Activated T-cell treated with anti-CD3 and anti-CD28 coated beads, Interleukin-2, amount 50 U/mL, for 24 hours (primary cell): ENCODE data around the gene ARHGAP29.

Source experiments
- DNase-seq: peaks from one replicate; pipeline ENCODE4 v3.0.0-alpha.2; 2020
- H3K27ac Mint-ChIP-seq: 2 replicates; pipeline ENCODE4 v1.8.0; 2020; ENCODE audit warnings: mild to moderate bottlenecking, mixed read lengths
- H3K27me3 Mint-ChIP-seq: 2 replicates; pipeline ENCODE4 v1.8.0; 2020; ENCODE audit warnings: mixed read lengths
- H3K36me3 Mint-ChIP-seq: 2 replicates; pipeline ENCODE4 v1.8.0; 2020; ENCODE audit warnings: low read depth, mixed read lengths
- H3K4me1 Mint-ChIP-seq: 2 replicates; pipeline ENCODE4 v1.8.0; 2020; ENCODE audit warnings: low read depth, mixed read lengths
- H3K4me3 Mint-ChIP-seq: 2 replicates; pipeline ENCODE4 v1.8.0; 2020; ENCODE audit warnings: mild to moderate bottlenecking, moderate library complexity, mixed read lengths
- H3K9me3 Mint-ChIP-seq: 2 replicates; pipeline ENCODE4 v1.8.0; 2020; ENCODE audit warnings: mixed read lengths

The ARHGAP29 gene

GRCh38 chr1:94250341-94250740 is 13.0 kb upstream of the ARHGAP29 start:
- H3K36me3 Mint-ChIP-seq = no peaks in the 10 kb centered on the region
- H3K27me3 Mint-ChIP-seq = peaks cover 83% of the 10 kb centered on the region
- no peaks in the 10 kb centered on the region for H3K9me3 Mint-ChIP-seq
- H3K4me1 Mint-ChIP-seq = peaks cover 10% of the 10 kb centered on the region
- no peak overlapping the region for H3K27ac Mint-ChIP-seq
- no peak overlapping the region for H3K4me3 Mint-ChIP-seq
- DNase-seq = no peak

- no peaks in the 10 kb centered on the region for H3K9me3 Mint-ChIP-seq
- peaks cover 85% of the 10 kb centered on the region for H3K27me3 Mint-ChIP-seq
- H3K36me3 Mint-ChIP-seq = no peaks in the 10 kb centered on the region
- no peak overlapping the region for H3K4me3 Mint-ChIP-seq
- H3K4me1 Mint-ChIP-seq = peaks cover 10% of the 10 kb centered on the region
- DNase-seq = no peak
- no peak overlapping the region for H3K27ac Mint-ChIP-seq
Measured at GRCh38 chr1:94248956-94249688, 11.7 kb upstream of the ARHGAP29 start.

- peaks cover 13% of the 10 kb centered on the region for H3K9me3 Mint-ChIP-seq
Measured at GRCh38 chr1:94247138-94248094, 10.0 kb upstream of the ARHGAP29 start.

DNA sequence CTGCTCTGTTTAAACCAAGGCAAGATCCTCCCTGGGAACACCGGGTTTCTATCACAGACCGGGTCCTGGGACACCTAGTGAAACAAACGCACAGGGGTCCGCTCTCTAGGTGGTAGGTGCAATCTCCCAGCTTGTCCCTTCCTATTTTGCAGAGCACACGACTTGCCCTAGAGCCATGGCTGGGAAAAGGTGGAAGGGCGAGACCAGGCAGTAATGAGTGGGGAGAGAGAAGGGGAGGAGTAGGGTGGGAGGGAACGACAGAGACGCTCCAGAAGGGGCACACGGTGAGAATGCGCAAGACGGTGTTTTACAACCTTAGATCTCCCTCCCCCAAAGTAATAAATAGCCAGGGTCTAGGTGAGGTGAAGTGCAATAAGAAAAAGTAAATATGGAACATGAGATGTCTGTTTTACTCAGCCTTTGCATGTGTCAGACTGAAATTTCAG is 9.3 kb upstream of the ARHGAP29 start:
- peaks cover 10% of the 10 kb centered on the region for H3K4me1 Mint-ChIP-seq
- no peaks in the 10 kb centered on the region for H3K36me3 Mint-ChIP-seq
- H3K9me3 Mint-ChIP-seq = peaks cover 17% of the 10 kb centered on the region
- no peak overlapping the region for H3K27ac Mint-ChIP-seq
- peak overlapping the region; percentile 67 for H3K4me3 Mint-ChIP-seq
- no peak for DNase-seq
- H3K27me3 Mint-ChIP-seq = peaks cover 89% of the 10 kb centered on the region

More at GRCh38 chr1:94247138-94248094, 10.0 kb upstream of the ARHGAP29 start:
- peak; percentile 48 for DNase-seq
- Mint-ChIP-seq H3K4me1 (peaks cover 10% of the 10 kb centered on the region), H3K36me3 (no peaks in the 10 kb centered on the region), H3K4me3 (peak overlapping the region; percentile 67), H3K27me3 (peaks cover 88% of the 10 kb centered on the region), H3K27ac (no peak overlapping the region)

DNA sequence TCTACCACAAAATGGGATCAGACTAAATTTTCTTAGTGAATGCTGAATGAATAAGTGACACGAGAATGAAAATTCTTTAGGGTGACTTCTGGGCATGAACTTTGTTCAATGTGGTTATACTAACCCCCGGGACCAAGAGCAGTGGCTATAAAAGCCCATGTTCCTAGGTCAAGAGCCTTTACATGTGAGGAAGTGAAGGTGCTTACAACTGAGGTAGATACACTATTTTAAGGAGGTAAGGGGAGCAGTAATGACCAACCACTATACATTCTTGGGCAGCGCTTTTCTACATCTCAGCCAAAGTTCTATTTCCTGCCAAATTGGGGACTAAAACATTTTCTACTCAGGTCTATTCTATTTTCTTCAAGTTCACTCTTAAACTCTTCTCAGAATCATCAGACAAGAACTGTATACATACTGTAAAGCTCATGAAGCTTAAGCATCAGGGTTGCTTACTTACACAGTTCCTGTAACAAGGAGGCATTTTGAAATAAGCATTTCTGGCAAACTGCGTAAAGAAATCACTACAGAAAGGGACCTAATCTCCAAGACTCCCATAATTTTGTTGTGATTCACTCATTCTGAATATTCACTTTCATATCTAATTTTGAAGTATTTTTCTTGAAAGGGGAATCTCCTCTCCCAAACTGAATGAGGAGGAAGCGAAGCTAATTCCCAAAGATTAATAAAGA is 8.5 kb upstream of the ARHGAP29 start:
- Mint-ChIP-seq H3K27ac (no peak overlapping the region), H3K36me3 (no peaks in the 10 kb centered on the region), H3K27me3 (peaks cover 89% of the 10 kb centered on the region), H3K9me3 (peaks cover 18% of the 10 kb centered on the region), H3K4me1 (peaks cover 10% of the 10 kb centered on the region), H3K4me3 (no peak overlapping the region)
- no peak for DNase-seq

DNA sequence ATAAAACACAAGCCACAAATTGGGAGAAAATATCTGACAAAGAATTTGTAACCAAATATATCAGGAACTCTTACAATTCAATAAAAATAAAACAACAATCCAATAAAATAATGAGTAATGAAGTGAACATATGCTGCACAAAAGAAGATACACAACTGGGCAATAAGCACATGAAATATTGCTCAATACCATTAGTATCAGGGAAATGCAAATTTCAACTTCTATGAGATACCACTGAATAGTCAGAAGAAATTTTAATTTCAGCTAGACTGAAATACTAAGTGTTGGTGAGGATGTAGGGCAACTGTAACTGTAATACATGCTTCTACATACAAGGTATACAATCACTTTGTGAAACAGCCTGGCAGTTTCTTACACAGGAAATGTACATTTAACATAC is 7.4 kb upstream of the ARHGAP29 start:
- Mint-ChIP-seq H3K4me3 (no peak overlapping the region), H3K4me1 (peaks cover 10% of the 10 kb centered on the region), H3K27me3 (peaks cover 87% of the 10 kb centered on the region), H3K9me3 (peaks cover 18% of the 10 kb centered on the region), H3K36me3 (no peaks in the 10 kb centered on the region), H3K27ac (no peak overlapping the region)
- DNase-seq = no peak

GRCh38 chr1:94243665-94244064 is 6.3 kb upstream of the ARHGAP29 start:
- Mint-ChIP-seq H3K9me3 (peaks cover 18% of the 10 kb centered on the region), H3K4me3 (no peak overlapping the region), H3K27me3 (peaks cover 87% of the 10 kb centered on the region), H3K36me3 (no peaks in the 10 kb centered on the region), H3K27ac (no peak overlapping the region), H3K4me1 (peaks cover 10% of the 10 kb centered on the region)
- no peak for DNase-seq

DNA sequence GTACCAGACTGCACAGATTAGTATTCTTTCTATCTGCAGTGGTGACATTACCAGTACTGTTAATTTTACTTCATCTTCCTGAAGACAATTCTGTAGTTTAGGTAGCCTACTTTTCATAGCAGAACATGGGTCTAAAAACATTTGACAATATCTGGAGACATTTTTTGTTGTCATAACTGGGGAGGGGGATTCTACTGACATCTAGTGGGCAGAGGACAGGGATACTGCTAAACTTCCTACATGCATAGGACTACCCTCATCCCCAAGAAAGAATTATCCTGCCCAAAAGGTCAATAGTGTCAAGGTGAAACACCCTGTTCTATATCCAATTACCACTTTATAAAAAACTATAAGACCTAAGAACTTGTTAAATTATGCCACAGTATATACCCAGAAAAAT is 3.4 kb upstream of the ARHGAP29 start:
- no peak overlapping the region for H3K27ac Mint-ChIP-seq
- peaks cover 88% of the 10 kb centered on the region for H3K27me3 Mint-ChIP-seq
- no peaks in the 10 kb centered on the region for H3K36me3 Mint-ChIP-seq
- DNase-seq = no peak
- H3K4me1 Mint-ChIP-seq = peaks cover 12% of the 10 kb centered on the region
- H3K4me3 Mint-ChIP-seq = no peak overlapping the region
- peaks cover 18% of the 10 kb centered on the region for H3K9me3 Mint-ChIP-seq

DNA sequence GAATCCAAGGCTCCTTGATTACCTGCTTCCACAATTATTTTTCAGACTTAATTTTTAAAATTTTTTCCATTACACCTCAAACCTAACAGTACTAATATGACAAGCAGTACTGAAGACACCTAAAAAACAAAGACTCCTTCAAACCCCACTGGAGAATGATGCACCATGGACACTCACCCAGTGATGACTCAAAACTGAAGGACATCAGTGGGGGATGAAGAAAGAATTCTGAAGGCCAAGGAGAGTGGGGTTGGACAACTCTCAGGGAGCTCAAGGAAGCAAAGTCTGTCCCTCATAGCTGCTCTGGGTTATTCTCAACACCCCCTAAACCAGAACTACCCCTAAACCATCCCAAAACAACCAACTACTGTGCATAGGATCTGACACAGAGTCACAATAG is 2.4 kb upstream of the ARHGAP29 start:
- H3K4me3 Mint-ChIP-seq = no peak overlapping the region
- no peak for DNase-seq
- H3K9me3 Mint-ChIP-seq = peaks cover 18% of the 10 kb centered on the region
- no peaks in the 10 kb centered on the region for H3K36me3 Mint-ChIP-seq
- no peak overlapping the region for H3K27ac Mint-ChIP-seq
- peaks cover 16% of the 10 kb centered on the region for H3K4me1 Mint-ChIP-seq
- H3K27me3 Mint-ChIP-seq = peaks cover 88% of the 10 kb centered on the region

DNA sequence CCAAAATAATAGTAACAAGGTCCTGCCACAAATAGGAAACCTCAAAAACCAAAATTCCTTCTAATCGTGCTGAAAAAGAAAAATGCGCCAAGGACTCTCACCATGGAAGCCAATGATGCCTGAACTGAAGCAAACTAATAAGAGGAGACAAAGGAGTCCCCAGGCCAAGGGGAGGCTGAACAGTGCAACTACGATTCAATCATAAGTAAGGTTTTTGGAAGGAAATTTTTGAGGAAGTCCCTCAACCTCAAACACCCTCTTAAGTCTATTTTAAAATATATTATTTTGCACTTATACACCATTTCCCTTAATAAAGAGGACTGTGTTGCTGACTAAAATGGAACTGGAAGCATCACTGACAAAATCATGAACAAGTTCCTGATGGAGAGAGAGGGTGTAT is 1.7 kb upstream of the ARHGAP29 start:
- Mint-ChIP-seq H3K4me3 (no peak overlapping the region), H3K9me3 (peaks cover 18% of the 10 kb centered on the region), H3K36me3 (no peaks in the 10 kb centered on the region), H3K4me1 (peaks cover 16% of the 10 kb centered on the region), H3K27ac (no peak overlapping the region), H3K27me3 (peaks cover 87% of the 10 kb centered on the region)
- DNase-seq = no peak

GRCh38 chr1:94236630-94237290 is 624 bp downstream of the ARHGAP29 start:
- DNase-seq = no peak
- no peak overlapping the region for H3K27ac Mint-ChIP-seq
- peaks cover 2% of the 10 kb centered on the region for H3K9me3 Mint-ChIP-seq
- H3K4me1 Mint-ChIP-seq = peaks cover 16% of the 10 kb centered on the region
- no peaks in the 10 kb centered on the region for H3K36me3 Mint-ChIP-seq
- peaks cover 83% of the 10 kb centered on the region for H3K27me3 Mint-ChIP-seq
- peak overlapping the region; percentile 48 for H3K4me3 Mint-ChIP-seq

- Mint-ChIP-seq H3K4me3 (peak overlapping the region; percentile 48), H3K27me3 (peaks cover 85% of the 10 kb centered on the region), H3K27ac (no peak overlapping the region)
Measured at GRCh38 chr1:94236013-94236491, 1.3 kb downstream of the ARHGAP29 start.

DNA sequence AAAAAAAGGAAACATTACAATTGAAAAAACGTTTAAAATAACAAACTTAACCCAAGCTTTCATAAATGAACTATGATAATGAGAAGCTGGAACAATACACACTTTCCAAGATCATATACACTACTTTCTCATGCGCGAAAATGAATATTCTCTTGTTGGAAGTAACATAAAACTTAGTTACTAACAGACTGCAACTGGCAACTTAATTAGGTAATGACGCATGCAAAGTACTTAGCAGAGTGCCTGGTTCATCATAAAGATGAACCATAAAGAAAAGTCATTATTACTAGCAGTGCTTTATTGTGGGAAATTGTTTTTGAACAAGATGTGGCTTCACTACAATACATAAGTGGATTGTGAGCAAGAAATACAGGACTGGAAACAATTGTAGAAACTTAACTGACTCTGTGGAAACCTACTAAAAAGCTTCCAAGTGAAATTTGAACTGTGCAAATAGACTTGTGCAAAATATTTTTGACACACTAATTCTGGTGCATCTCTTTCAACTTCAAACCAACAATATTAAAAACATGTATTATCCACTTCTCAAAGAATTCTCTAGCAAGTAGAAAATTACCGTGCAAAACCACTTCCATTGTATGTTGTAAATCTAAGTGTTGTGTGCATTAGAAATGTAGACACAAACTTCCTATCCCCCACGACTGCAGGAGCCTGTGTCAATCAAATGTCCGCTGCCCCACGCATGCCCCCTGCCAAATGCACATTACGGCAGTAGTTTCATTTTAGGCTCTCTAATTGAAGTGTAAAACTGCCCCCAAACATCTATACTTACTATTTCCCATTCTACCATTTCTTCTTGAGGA is 2.0 kb downstream of the ARHGAP29 start:
- no peak overlapping the region for H3K4me3 Mint-ChIP-seq

More at GRCh38 chr1:94236013-94236491, 1.3 kb downstream of the ARHGAP29 start:
- H3K9me3 Mint-ChIP-seq = no peaks in the 10 kb centered on the region
- DNase-seq = no peak
- no peaks in the 10 kb centered on the region for H3K36me3 Mint-ChIP-seq
- peaks cover 16% of the 10 kb centered on the region for H3K4me1 Mint-ChIP-seq

More for the DNA sequence above, 2.0 kb downstream of the ARHGAP29 start:
- H3K4me1 Mint-ChIP-seq = peaks cover 16% of the 10 kb centered on the region
- no peaks in the 10 kb centered on the region for H3K36me3 Mint-ChIP-seq
- no peaks in the 10 kb centered on the region for H3K9me3 Mint-ChIP-seq
- peaks cover 81% of the 10 kb centered on the region for H3K27me3 Mint-ChIP-seq
- H3K27ac Mint-ChIP-seq = no peak overlapping the region
- no peak for DNase-seq
